Colonic mucosa (tissue), 4 donors: ENCODE measurements around the gene PHF14. TPM values are rescaled to one million over a fixed set of nuclear protein-coding genes. Genes with fewer than 3 reads are reported as not detected.

Experiments used
- DNase-seq: peaks from one replicate; pipeline ENCODE4 v3.0.0-alpha.2; 2020
- H3K27ac ChIP-seq: fragments of 200-600 bp; one replicate; pipeline ENCODE4 v1.8.0; 2021
- H3K27me3 ChIP-seq: fragments of 200-600 bp; one replicate; pipeline ENCODE4 v1.8.0; 2021
- H3K36me3 ChIP-seq: fragments of 200-600 bp; one replicate; pipeline ENCODE4 v1.8.0; 2021
- H3K4me1 ChIP-seq: fragments of 200-600 bp; one replicate; pipeline ENCODE4 v1.8.0; 2021; ENCODE audit warnings: mild to moderate bottlenecking
- H3K4me3 ChIP-seq: fragments of 200-600 bp; one replicate; pipeline ENCODE4 v1.8.0; 2021
- H3K9ac ChIP-seq, 2 donors: one replicate each; pipeline ENCODE4 v1.7.0; 2013; ENCODE audit warnings: control low read depth in 2 of 2, low read depth in 2 of 2, low read length in 2 of 2
- H3K9me3 ChIP-seq: fragments of 200-600 bp; one replicate; pipeline ENCODE4 v1.8.0; 2021
- intact Hi-C: fragments of 100-400 bp; cut with DNase I; formaldehyde crosslinking; loops from one replicate; pipeline ENCODE4 v1.14.1; 2022
- total RNA-seq, 2 donors: library from RNA; stranded (reverse); fragmentation: NEBNext Ultra II Directional in 1 of 2; extraction: Animal tissue kit (Norgen Biotek cat#: 25700) in 1 of 2; gene quantifications; one replicate each; pipeline ENCODE4 v1.2.1, GENCODE V29; 2021
- TF ChIP-seq, protein P1 (sequence below): fragments of 200-600 bp; IDR thresholded peaks from one replicate; pipeline ENCODE4 v1.8.0; 2022; ENCODE audit warnings: antibody characterized with exemption, mild to moderate bottlenecking
- donor health status: healthy.
- donor health status: DM: no; HTN: no; CAD: no.
- donor health status: DM: no; HTN: no; CAD: no.

Gene PHF14
- total RNA-seq, 2 donors from 2014 or later = 25.8 to 28.5 TPM

- H3K27me3 ChIP-seq = no peaks in the 10 kb centered on the region
- no peaks in the 10 kb centered on the region for H3K4me1 ChIP-seq
- H3K9ac ChIP-seq = no peak overlapping the region
- no peak for DNase-seq
- no peak overlapping the region for H3K27ac ChIP-seq
- intact Hi-C loops = no loop called here
- no peaks in the 10 kb centered on the region for H3K9me3 ChIP-seq
- H3K36me3 ChIP-seq = no peaks in the 10 kb centered on the region
- TF ChIP-seq, protein P1, sequence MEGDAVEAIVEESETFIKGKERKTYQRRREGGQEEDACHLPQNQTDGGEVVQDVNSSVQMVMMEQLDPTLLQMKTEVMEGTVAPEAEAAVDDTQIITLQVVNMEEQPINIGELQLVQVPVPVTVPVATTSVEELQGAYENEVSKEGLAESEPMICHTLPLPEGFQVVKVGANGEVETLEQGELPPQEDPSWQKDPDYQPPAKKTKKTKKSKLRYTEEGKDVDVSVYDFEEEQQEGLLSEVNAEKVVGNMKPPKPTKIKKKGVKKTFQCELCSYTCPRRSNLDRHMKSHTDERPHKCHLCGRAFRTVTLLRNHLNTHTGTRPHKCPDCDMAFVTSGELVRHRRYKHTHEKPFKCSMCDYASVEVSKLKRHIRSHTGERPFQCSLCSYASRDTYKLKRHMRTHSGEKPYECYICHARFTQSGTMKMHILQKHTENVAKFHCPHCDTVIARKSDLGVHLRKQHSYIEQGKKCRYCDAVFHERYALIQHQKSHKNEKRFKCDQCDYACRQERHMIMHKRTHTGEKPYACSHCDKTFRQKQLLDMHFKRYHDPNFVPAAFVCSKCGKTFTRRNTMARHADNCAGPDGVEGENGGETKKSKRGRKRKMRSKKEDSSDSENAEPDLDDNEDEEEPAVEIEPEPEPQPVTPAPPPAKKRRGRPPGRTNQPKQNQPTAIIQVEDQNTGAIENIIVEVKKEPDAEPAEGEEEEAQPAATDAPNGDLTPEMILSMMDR = no peak
- no peak overlapping the region for H3K4me3 ChIP-seq
These were observed 219.6 kb downstream of the PHF14 start for GRCh38 chr7:11193131-11193867.

- Histone ChIP-seq H3K9me3 (no peaks in the 10 kb centered on the region), H3K4me3 (no peak overlapping the region), H3K27me3 (no peaks in the 10 kb centered on the region), H3K9ac (no peak overlapping the region), H3K36me3 (no peaks in the 10 kb centered on the region), H3K27ac (peak overlapping the region; percentile 6), H3K4me1 (no peaks in the 10 kb centered on the region)
- intact Hi-C loops = no loop called here
- TF ChIP-seq, protein P1 = no peak
- DNase-seq = no peak
These were observed 220.2 kb downstream of the PHF14 start for GRCh38 chr7:11193888-11194287.

DNA sequence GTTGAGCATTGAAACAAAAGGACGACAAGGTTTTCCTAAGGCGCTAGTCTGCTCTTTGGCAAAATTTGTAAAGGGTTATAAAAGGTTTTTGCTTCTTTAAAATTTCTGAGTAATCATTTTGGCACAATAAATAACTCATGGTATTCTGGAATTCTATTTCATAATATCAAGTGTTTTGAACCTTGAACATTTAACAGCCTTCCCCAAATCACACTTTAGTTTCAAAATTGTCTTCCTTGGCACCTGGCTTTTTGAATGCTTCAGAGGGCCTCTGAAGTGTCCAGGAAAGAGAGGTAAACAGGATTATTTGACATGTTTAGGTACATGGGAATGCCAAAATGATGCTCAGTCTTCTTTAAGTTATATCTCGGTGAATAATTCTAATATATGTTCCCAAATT lies 220.8 kb downstream of the PHF14 start:
- intact Hi-C loops = no loop called here
- no peak overlapping the region for H3K4me3 ChIP-seq
- H3K27ac ChIP-seq = no peak overlapping the region
- no peak overlapping the region for H3K9ac ChIP-seq
- H3K9me3 ChIP-seq = no peaks in the 10 kb centered on the region
- H3K36me3 ChIP-seq = no peaks in the 10 kb centered on the region
- TF ChIP-seq, protein P1 = no peak
- no peak for DNase-seq
- no peaks in the 10 kb centered on the region for H3K4me1 ChIP-seq
- no peaks in the 10 kb centered on the region for H3K27me3 ChIP-seq

- no peak overlapping the region for H3K4me3 ChIP-seq
- DNase-seq = no peak
- no peaks in the 10 kb centered on the region for H3K4me1 ChIP-seq
- no peaks in the 10 kb centered on the region for H3K9me3 ChIP-seq
- no peaks in the 10 kb centered on the region for H3K36me3 ChIP-seq
- intact Hi-C loops = no loop called here
- no peaks in the 10 kb centered on the region for H3K27me3 ChIP-seq
- TF ChIP-seq, protein P1 = no peak
- no peak overlapping the region for H3K9ac ChIP-seq
- H3K27ac ChIP-seq = no peak overlapping the region
These were observed 221.8 kb downstream of the PHF14 start for GRCh38 chr7:11195502-11195901.

DNA sequence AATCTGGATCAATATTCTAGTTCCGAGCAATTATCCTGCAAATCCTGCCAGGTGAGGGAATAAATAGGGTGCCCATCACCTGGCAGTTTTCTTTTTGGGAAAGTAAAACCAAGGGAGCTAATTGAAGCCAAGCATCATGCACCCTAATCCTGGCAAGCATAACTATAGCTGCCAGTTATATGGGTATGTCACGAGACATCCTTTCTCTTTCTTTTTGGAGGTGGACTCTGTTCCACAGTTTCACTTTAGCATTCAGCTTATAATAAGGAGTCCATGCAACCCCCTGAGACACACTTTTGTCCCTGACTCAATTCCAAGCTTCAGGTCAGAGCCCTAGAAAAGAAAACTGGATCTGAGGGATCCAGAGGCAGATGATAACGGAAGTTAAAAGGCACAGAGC lies 222.5 kb downstream of the PHF14 start:
- Histone ChIP-seq H3K27ac (no peak overlapping the region), H3K27me3 (no peaks in the 10 kb centered on the region), H3K9me3 (no peaks in the 10 kb centered on the region), H3K4me1 (no peaks in the 10 kb centered on the region), H3K9ac (no peak overlapping the region), H3K4me3 (no peak overlapping the region), H3K36me3 (no peaks in the 10 kb centered on the region)
- no peak for DNase-seq
- intact Hi-C loops = no loop called here
- TF ChIP-seq, protein P1 = no peak
